Measurements from ENCODE around the gene SNX4.
"Not testable (repeated sequence)": the region's sequence is repeated elsewhere in the genome, so short reads cannot be mapped to it uniquely, and the experiment has no call there.

SNX4 gene

DNA sequence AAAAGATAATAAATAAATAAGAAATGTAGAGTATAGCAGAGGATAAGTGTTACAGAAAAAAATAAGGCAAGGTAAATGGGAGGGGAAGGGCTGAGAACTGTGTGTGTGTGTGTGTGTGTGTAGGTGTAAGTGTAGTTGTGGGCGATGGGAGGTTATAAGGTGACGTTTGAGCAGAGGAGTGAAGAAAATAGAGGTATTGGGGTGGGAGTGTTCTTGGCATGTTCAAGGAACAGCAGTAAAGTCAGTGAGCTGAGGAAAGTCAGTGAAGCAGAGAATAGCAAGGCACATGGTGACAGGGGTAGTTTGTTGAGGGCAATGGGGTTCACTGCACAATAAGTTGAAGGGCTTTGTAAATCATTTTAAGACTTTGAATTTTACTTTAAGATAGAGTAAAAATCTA lies 113.9 kb downstream of the SNX4 start:
- DNase-seq (ENCODE audit: low read depth), result no peak
- TF ChIP-seq CTCF (conservative IDR thresholded peaks at IDR 0.05; ENCODE audit: low read depth, low read length), result no peak
- H3K4me3 ChIP-seq (ENCODE audit: low read length), result no peak overlapping the region

DNA sequence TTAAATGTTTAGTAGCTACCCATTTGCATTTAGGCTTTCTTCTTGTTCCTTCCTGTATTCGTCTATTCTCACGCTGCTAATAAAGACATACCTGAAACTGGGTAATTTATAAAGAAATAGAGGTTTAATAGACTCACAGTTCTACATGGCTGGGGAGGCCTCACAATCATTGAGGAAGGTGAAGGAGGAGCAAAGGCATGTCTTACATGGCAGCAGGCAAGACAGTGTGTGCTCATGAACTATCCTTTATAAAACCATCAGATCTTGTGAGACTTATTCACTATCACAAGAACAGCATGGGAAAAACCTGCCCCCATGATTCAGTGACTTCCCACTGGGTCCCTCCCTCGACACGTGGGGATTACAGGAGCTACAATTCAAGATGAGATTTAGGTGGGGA lies 114.5 kb downstream of the SNX4 start:
- H3K4me3 ChIP-seq (ENCODE audit: low read length); DNase-seq (ENCODE audit: low read depth): not testable (repeated sequence)

DNA sequence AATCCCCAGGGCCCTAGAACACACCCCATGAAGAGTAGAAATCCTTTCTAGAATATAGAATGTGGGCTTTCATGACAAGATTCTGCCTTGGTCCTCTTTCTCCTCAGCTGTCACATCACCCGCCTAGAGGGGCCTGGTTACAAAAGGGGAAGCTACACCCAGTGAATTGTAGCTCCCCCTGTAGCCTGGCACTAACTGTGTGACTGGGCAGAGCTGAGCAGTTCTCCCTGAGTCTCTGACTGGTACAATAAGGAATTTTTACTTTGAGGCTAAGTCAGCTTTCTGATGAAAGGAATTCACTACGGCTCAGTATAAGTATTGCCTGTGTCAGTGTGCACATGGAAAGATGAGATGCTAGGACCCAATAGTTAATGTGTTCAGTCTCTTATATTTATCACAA lies 116.2 kb downstream of the SNX4 start:
- H3K4me3 ChIP-seq (ENCODE audit: low read length), result no peak overlapping the region
- TF ChIP-seq CTCF (conservative IDR thresholded peaks at IDR 0.05; ENCODE audit: low read depth, low read length), result peak; percentile 51
- no peak for DNase-seq (ENCODE audit: low read depth)

- DNase-seq (ENCODE audit: low read depth), result no peak
- no peak overlapping the region for H3K4me3 ChIP-seq (ENCODE audit: low read length)
- no peak for TF ChIP-seq CTCF (conservative IDR thresholded peaks at IDR 0.05; ENCODE audit: low read depth, low read length)
These were observed 117.4 kb downstream of the SNX4 start for GRCh38 chr3:125402639-125403038.

DNA sequence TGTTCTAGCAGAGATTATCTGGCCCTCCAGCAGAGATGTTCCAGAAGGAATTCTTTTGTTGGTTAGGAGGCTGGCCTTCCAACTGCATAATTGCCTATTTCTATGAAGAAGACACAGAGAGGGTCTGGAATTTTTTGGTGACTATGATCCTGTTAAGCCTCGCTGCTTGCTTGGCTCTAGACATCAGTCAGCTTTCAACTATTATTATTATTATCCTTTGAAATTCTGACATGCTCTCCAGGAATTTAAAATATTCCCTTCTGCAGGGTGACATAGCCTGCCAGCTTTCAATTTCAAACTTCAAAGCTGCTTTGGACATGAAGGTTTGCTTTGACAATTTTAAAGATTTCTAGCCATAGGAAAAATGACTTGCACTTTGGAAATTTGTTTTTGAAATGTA lies 118.6 kb downstream of the SNX4 start:
- no peak for DNase-seq (ENCODE audit: low read depth)
- no peak for TF ChIP-seq CTCF (conservative IDR thresholded peaks at IDR 0.05; ENCODE audit: low read depth, low read length)
- no peak overlapping the region for H3K4me3 ChIP-seq (ENCODE audit: low read length)

GRCh38 chr3:125398952-125399351 lies 121.0 kb downstream of the SNX4 start:
- no peak for TF ChIP-seq CTCF (conservative IDR thresholded peaks at IDR 0.05; ENCODE audit: low read depth, low read length)
- H3K4me3 ChIP-seq (ENCODE audit: low read length), result no peak overlapping the region
- DNase-seq (ENCODE audit: low read depth), result no peak

All from retinal pigment epithelial cell (primary cell).